ENCODE data around the gene PRDM1. TPM values are rescaled to one million over a fixed set of nuclear protein-coding genes. Genes with fewer than 3 reads are reported as not detected.

PRDM1 gene
- total RNA-seq, 2 donors from 2014 or later: 1.8 to 1.9 TPM

GRCh38 chr6:106128981-106129781, 43.0 kb downstream of the PRDM1 start:
- Histone ChIP-seq H3K9me3 (no peaks in the 10 kb centered on the region), H3K27me3 (no peaks in the 10 kb centered on the region), H3K4me1 (no peaks in the 10 kb centered on the region), H3K36me3 (no peaks in the 10 kb centered on the region), H3K27ac (no peak overlapping the region), H3K4me3 (no peak overlapping the region)
- no peak for DNase-seq (ENCODE audit: low spot score)
- TF ChIP-seq, protein P1, sequence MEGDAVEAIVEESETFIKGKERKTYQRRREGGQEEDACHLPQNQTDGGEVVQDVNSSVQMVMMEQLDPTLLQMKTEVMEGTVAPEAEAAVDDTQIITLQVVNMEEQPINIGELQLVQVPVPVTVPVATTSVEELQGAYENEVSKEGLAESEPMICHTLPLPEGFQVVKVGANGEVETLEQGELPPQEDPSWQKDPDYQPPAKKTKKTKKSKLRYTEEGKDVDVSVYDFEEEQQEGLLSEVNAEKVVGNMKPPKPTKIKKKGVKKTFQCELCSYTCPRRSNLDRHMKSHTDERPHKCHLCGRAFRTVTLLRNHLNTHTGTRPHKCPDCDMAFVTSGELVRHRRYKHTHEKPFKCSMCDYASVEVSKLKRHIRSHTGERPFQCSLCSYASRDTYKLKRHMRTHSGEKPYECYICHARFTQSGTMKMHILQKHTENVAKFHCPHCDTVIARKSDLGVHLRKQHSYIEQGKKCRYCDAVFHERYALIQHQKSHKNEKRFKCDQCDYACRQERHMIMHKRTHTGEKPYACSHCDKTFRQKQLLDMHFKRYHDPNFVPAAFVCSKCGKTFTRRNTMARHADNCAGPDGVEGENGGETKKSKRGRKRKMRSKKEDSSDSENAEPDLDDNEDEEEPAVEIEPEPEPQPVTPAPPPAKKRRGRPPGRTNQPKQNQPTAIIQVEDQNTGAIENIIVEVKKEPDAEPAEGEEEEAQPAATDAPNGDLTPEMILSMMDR (IDR thresholded peaks at IDR 0.05): no peak

GRCh38 chr6:106132153-106132698, 46.1 kb downstream of the PRDM1 start:
- no peak overlapping the region for H3K27ac ChIP-seq
- H3K36me3 ChIP-seq: no peaks in the 10 kb centered on the region
- H3K27me3 ChIP-seq: no peaks in the 10 kb centered on the region
- TF ChIP-seq, protein P1 (IDR thresholded peaks at IDR 0.05): no peak
- no peaks in the 10 kb centered on the region for H3K4me1 ChIP-seq
- H3K4me3 ChIP-seq: no peak overlapping the region
- H3K9me3 ChIP-seq: no peaks in the 10 kb centered on the region
- DNase-seq (ENCODE audit: low spot score): no peak

DNA sequence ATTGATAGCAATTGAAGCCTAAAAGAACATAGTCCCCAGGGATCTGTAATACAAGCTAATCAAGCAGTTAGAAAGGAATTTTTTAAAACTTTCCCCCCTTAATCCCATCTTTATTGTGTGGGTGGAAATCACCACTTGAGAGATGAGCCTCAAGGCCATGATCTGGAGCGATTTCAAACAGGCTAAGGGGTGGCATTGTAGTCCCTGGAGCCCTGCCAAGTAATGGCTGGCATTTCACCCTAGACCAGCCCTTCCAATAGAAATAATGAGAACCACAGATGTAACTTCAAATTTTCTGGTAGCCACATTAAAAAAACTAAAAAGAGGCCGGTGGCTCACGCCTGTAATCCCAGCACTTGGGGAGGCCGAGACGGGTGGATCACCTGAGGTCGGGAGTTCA, 46.9 kb downstream of the PRDM1 start:
- DNase-seq (ENCODE audit: low spot score): no peak
- H3K4me3 ChIP-seq: no peak overlapping the region

GRCh38 chr6:106134087-106134770, 48.1 kb downstream of the PRDM1 start:
- no peak overlapping the region for H3K4me3 ChIP-seq
- H3K9me3 ChIP-seq: no peaks in the 10 kb centered on the region
- H3K27me3 ChIP-seq: no peaks in the 10 kb centered on the region
- H3K27ac ChIP-seq: no peak overlapping the region
- DNase-seq (ENCODE audit: low spot score): no peak
- no peaks in the 10 kb centered on the region for H3K36me3 ChIP-seq
- H3K4me1 ChIP-seq: no peaks in the 10 kb centered on the region
- TF ChIP-seq, protein P1 (IDR thresholded peaks at IDR 0.05): no peak

More for the DNA sequence above, 46.9 kb downstream of the PRDM1 start:
- Histone ChIP-seq H3K27ac (no peak overlapping the region), H3K36me3 (no peaks in the 10 kb centered on the region), H3K27me3 (no peaks in the 10 kb centered on the region), H3K9me3 (no peaks in the 10 kb centered on the region), H3K4me1 (no peaks in the 10 kb centered on the region)
- TF ChIP-seq, protein P1 (IDR thresholded peaks at IDR 0.05): no peak

- no peaks in the 10 kb centered on the region for H3K36me3 ChIP-seq
- no peak for DNase-seq (ENCODE audit: low spot score)
- H3K27ac ChIP-seq: no peak overlapping the region
- no peaks in the 10 kb centered on the region for H3K9me3 ChIP-seq
- H3K27me3 ChIP-seq: no peaks in the 10 kb centered on the region
- no peaks in the 10 kb centered on the region for H3K4me1 ChIP-seq
- TF ChIP-seq, protein P1 (IDR thresholded peaks at IDR 0.05): no peak
- H3K4me3 ChIP-seq: no peak overlapping the region
Observed at GRCh38 chr6:106134906-106135634, 48.9 kb downstream of the PRDM1 start.

Data from right atrium auricular region (tissue), 2 donors.